Panc1 (cell line): ENCODE results near the gene NUP93. TPM values are rescaled to one million over a fixed set of nuclear protein-coding genes. Genes with fewer than 3 reads are reported as not detected.

ENCODE experiments used
- ATAC-seq: fragments of 200-7000 bp; cut with Tn5 transposase; 2 replicates; pipeline ENCODE4 v1.9.1; 2020; ENCODE audit warnings: mild to moderate bottlenecking, moderate library complexity
- BruUV-seq: library from RNA; stranded (reverse); fragments of 400-500 nt; replicated peaks from 2 replicates; lab custom pipeline; 2021; lab: Mats Ljungman, UMichigan
- CTCF ChIA-PET: fragments of 300-600 bp; sonication (Branson Sonifier 250); formaldehyde crosslinking; loops from one replicate; lab custom pipeline; 2022; ENCODE audit warnings: antibody characterized with exemption; lab: Charles Lee
- POLR2A ChIA-PET: fragments of 300-600 bp; sonication (Branson Sonifier 250); formaldehyde crosslinking; loops from one replicate; lab custom pipeline; 2022; ENCODE audit warnings: antibody characterized with exemption; lab: Charles Lee
- DNase-seq: peaks from one replicate; pipeline ENCODE4 v3.0.0-alpha.2; 2010; ENCODE audit warnings: low read depth, low spot score
- H3K27ac ChIP-seq: 2 replicates; pipeline ENCODE4 v1.5.1; 2011; ENCODE audit warnings: mild to moderate bottlenecking, low read length, inconsistent platforms
- H3K27me3 ChIP-seq: fragments of 200-500 bp; sonication (Bioruptor generic); 2 replicates; pipeline ENCODE4 v1.6.0; 2014; ENCODE audit warnings: low read length, inconsistent platforms; ENCODE audit not compliant: control insufficient read depth, insufficient read depth
- H3K36me3 ChIP-seq: fragments of 200-500 bp; sonication (Bioruptor generic); 2 replicates; pipeline ENCODE4 v1.5.1; 2014; ENCODE audit warnings: inconsistent platforms, mild to moderate bottlenecking, low read length, moderate library complexity; ENCODE audit not compliant: control insufficient read depth, insufficient read depth
- H3K4me1 ChIP-seq: 2 replicates; pipeline ENCODE4 v1.5.1; 2011; ENCODE audit warnings: inconsistent platforms, mild to moderate bottlenecking, low read length, moderate library complexity; ENCODE audit not compliant: control insufficient read depth, insufficient read depth
- H3K4me3 ChIP-seq, 2 experiments: 2 replicates each; pipeline ENCODE4 v1.5.1; 2011 to 2012; ENCODE audit warnings: low read depth in 2 of 2, low read length in 2 of 2, mild to moderate bottlenecking in 2 of 2, inconsistent platforms in 1 of 2, moderate library complexity in 1 of 2
- H3K9me3 ChIP-seq: fragments of 200-500 bp; sonication (Bioruptor generic); 2 replicates; pipeline ENCODE4 v1.5.1; 2014; ENCODE audit warnings: low read depth, mild to moderate bottlenecking, inconsistent platforms, low read length, moderate library complexity; ENCODE audit not compliant: control insufficient read depth, insufficient read depth
- POLR2AphosphoS5 ChIP-seq: IDR thresholded peaks from 2 replicates; pipeline ENCODE4 v1.6.1; 2012; ENCODE audit warnings: mild to moderate bottlenecking, low read depth, low read length, moderate library complexity
- SIN3A ChIP-seq: IDR thresholded peaks from 2 replicates; pipeline ENCODE4 v1.6.1; 2012; ENCODE audit warnings: low read depth, mild to moderate bottlenecking, low read length, moderate library complexity, borderline replicate concordance; ENCODE audit not compliant: insufficient read depth
- TCF7L2 ChIP-seq: IDR thresholded peaks from 2 replicates; pipeline ENCODE4 v1.6.1; 2011; ENCODE audit warnings: mild to moderate bottlenecking, low read depth, low read length, inconsistent platforms
- in situ Hi-C: cut with HindIII; loops from 2 replicates; pipeline ENCODE4 v1.10.0; 2016; ENCODE audit warnings: low sequenced_read_pairs, low pct_unique_long_range_greater_than_20kb
- intact Hi-C: fragments of 100-400 bp; cut with micrococcal nuclease; formaldehyde crosslinking; loops from one replicate; pipeline ENCODE4 v1.10.0; 2022; ENCODE audit not compliant: unreplicated experiment
- total RNA-seq: library from RNA; stranded (reverse); gene quantifications from one replicate; pipeline ENCODE4 v1.2.1, GENCODE V29; 2021; ENCODE audit not compliant: unreplicated experiment
- TF ChIP-seq, protein P1 (sequence below), 2 experiments: IDR thresholded peaks; 2 replicates each; pipeline ENCODE4 v1.6.1; 2011 to 2012; ENCODE audit warnings: low read depth in 2 of 2, control low read depth in 1 of 2, low read length in 1 of 2, mild to moderate bottlenecking in 1 of 2, moderate library complexity in 1 of 2; ENCODE audit not compliant: insufficient read depth in 1 of 2
- TF ChIP-seq, protein P2 (sequence below): fragments of 450-650 bp; IDR thresholded peaks from 2 replicates; pipeline ENCODE4 v1.5.1; 2017; ENCODE audit warnings: mild to moderate bottlenecking

Gene NUP93
- total RNA-seq, 1 experiment from 2014 or later, result 88.5 TPM

DNA sequence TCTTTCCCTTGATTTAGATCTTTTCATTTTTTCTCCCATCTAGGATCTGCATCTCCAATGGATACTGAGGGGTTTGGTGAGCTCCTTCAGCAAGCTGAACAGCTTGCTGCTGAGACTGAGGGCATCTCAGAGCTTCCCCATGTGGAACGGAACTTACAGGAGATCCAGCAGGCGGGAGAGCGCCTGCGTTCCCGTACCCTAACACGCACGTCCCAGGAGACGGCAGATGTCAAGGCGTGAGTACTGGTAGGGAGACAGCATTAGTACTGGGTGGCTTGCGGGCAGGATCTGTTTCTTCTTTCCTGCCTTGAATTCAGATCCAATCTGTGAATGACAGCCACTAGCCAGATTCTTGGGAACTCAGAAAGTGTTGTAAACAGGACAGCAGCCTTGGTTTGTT is 18.3 kb downstream of the NUP93 start:
- no peaks in the 10 kb centered on the region; the same call in 1 of the 2 replicates for H3K36me3 ChIP-seq
- ChIA-PET POLR2A (no interaction called here), CTCF (no interaction called here)
- intact Hi-C loops, result no loop called here
- no TSS peak for BruUV-seq
- no peak overlapping the region for H3K27ac ChIP-seq
- TF ChIP-seq SIN3A, result no peak
- TF ChIP-seq, protein P1, sequence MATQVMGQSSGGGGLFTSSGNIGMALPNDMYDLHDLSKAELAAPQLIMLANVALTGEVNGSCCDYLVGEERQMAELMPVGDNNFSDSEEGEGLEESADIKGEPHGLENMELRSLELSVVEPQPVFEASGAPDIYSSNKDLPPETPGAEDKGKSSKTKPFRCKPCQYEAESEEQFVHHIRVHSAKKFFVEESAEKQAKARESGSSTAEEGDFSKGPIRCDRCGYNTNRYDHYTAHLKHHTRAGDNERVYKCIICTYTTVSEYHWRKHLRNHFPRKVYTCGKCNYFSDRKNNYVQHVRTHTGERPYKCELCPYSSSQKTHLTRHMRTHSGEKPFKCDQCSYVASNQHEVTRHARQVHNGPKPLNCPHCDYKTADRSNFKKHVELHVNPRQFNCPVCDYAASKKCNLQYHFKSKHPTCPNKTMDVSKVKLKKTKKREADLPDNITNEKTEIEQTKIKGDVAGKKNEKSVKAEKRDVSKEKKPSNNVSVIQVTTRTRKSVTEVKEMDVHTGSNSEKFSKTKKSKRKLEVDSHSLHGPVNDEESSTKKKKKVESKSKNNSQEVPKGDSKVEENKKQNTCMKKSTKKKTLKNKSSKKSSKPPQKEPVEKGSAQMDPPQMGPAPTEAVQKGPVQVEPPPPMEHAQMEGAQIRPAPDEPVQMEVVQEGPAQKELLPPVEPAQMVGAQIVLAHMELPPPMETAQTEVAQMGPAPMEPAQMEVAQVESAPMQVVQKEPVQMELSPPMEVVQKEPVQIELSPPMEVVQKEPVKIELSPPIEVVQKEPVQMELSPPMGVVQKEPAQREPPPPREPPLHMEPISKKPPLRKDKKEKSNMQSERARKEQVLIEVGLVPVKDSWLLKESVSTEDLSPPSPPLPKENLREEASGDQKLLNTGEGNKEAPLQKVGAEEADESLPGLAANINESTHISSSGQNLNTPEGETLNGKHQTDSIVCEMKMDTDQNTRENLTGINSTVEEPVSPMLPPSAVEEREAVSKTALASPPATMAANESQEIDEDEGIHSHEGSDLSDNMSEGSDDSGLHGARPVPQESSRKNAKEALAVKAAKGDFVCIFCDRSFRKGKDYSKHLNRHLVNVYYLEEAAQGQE (IDR thresholded peaks at IDR 0.05; ENCODE audit: insufficient read depth in 1 of 2, low read depth in 2 of 2, low read length in 1 of 2), result no peak
- no peak for TF ChIP-seq TCF7L2
- H3K9me3 ChIP-seq, result no peaks in the 10 kb centered on the region
- no peak overlapping the region for H3K4me3 ChIP-seq
- in situ Hi-C loops, result no loop called here
- no peaks in the 10 kb centered on the region for H3K27me3 ChIP-seq
- H3K4me1 ChIP-seq, result peaks cover 4% of the 10 kb centered on the region; the same call in 1 of the 2 replicates
- ATAC-seq (no peak), DNase-seq (no peak)

DNA sequence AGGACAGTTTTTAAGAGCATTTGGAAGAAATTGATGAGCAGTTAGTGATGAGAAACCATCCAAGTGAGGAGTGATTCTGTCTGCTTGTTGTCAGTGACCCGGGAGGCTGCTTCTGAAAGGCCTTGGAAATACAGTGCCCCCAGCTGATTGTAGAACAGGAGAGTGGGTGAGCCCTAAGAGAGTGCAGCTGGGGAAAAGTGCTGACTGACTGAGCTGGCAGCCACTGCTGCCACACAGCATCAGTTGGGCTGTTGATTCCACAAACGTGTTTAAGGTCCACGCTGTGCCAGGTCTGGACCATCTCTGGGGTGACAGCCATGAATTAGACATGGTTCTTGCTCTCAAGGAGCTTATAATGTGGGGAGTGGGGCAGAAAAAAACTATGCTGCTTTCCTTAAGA is 18.9 kb downstream of the NUP93 start:
- ATAC-seq (no peak; the same call in 1 of the 2 replicates), DNase-seq (no peak)
- H3K4me3 ChIP-seq, result no peak overlapping the region
- no peaks in the 10 kb centered on the region; the same call in 1 of the 2 replicates for H3K36me3 ChIP-seq
- H3K27me3 ChIP-seq, result no peaks in the 10 kb centered on the region
- H3K4me1 ChIP-seq, result peaks cover 4% of the 10 kb centered on the region; the same call in 1 of the 2 replicates
- peaks cover 3% of the 10 kb centered on the region; the same call in 1 of the 2 replicates for H3K9me3 ChIP-seq
- H3K27ac ChIP-seq, result no peak overlapping the region
- no TSS peak for BruUV-seq
- TF ChIP-seq, protein P1 (IDR thresholded peaks at IDR 0.05; ENCODE audit: insufficient read depth in 1 of 2, low read depth in 2 of 2, low read length in 1 of 2), result no peak
- TF ChIP-seq POLR2AphosphoS5 (no peak), TCF7L2 (no peak), SIN3A (no peak)
- TF ChIP-seq, protein P2, sequence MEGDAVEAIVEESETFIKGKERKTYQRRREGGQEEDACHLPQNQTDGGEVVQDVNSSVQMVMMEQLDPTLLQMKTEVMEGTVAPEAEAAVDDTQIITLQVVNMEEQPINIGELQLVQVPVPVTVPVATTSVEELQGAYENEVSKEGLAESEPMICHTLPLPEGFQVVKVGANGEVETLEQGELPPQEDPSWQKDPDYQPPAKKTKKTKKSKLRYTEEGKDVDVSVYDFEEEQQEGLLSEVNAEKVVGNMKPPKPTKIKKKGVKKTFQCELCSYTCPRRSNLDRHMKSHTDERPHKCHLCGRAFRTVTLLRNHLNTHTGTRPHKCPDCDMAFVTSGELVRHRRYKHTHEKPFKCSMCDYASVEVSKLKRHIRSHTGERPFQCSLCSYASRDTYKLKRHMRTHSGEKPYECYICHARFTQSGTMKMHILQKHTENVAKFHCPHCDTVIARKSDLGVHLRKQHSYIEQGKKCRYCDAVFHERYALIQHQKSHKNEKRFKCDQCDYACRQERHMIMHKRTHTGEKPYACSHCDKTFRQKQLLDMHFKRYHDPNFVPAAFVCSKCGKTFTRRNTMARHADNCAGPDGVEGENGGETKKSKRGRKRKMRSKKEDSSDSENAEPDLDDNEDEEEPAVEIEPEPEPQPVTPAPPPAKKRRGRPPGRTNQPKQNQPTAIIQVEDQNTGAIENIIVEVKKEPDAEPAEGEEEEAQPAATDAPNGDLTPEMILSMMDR, result no peak
- in situ Hi-C loops (no loop called here), intact Hi-C loops (no loop called here)
- POLR2A ChIA-PET, result no interaction called here
- CTCF ChIA-PET, result no interaction called here
